ENCODE data around the gene ZNF366.
"Not testable (repeated sequence)": the region's sequence is repeated elsewhere in the genome, so short reads cannot be mapped to it uniquely, and the experiment has no call there.

The ZNF366 gene

GRCh38 chr5:72436796-72437471 is 70.3 kb downstream of the ZNF366 start:
- no peak for DNase-seq

- DNase-seq = no peak
These were observed 72.3 kb downstream of the ZNF366 start for GRCh38 chr5:72434781-72435437.

- DNase-seq = no peak
These were observed 73.0 kb downstream of the ZNF366 start for GRCh38 chr5:72434056-72434780.

- DNase-seq = no peak
These were observed 73.7 kb downstream of the ZNF366 start for GRCh38 chr5:72433522-72433921.

GRCh38 chr5:72428669-72429068 is 78.5 kb downstream of the ZNF366 start:
- no peak for DNase-seq

- DNase-seq = no peak
These were observed 79.4 kb downstream of the ZNF366 start for GRCh38 chr5:72427488-72428437.

- DNase-seq = no peak
These were observed 80.2 kb downstream of the ZNF366 start for GRCh38 chr5:72427016-72427415.

GRCh38 chr5:72426019-72426418 is 81.2 kb downstream of the ZNF366 start:
- DNase-seq = no peak

- DNase-seq = no peak
These were observed 88.9 kb downstream of the ZNF366 start for GRCh38 chr5:72418271-72418670.

- DNase-seq = no peak
These were observed 89.7 kb downstream of the ZNF366 start for GRCh38 chr5:72417333-72418062.

GRCh38 chr5:72415616-72416325 is 91.4 kb downstream of the ZNF366 start:
- no peak for DNase-seq

GRCh38 chr5:72412283-72413055 is 94.7 kb downstream of the ZNF366 start:
- DNase-seq = no peak

GRCh38 chr5:72410688-72411295 is 96.4 kb downstream of the ZNF366 start:
- no peak for DNase-seq

- no peak for DNase-seq
These were observed 98.6 kb downstream of the ZNF366 start for GRCh38 chr5:72408603-72409002.

GRCh38 chr5:72408127-72408526 is 99.1 kb downstream of the ZNF366 start:
- DNase-seq = no peak

- no peak for DNase-seq
These were observed 99.7 kb downstream of the ZNF366 start for GRCh38 chr5:72407541-72407940.

- DNase-seq = no peak
These were observed 100.1 kb downstream of the ZNF366 start for GRCh38 chr5:72407078-72407477.

- DNase-seq = not testable (repeated sequence)
These were observed 102.4 kb downstream of the ZNF366 start for GRCh38 chr5:72404771-72405170.

- DNase-seq = no peak
These were observed 104.1 kb downstream of the ZNF366 start for GRCh38 chr5:72402959-72403628.
